HG03097 (cell line): ENCODE results near the gene ILKAP.

Source experiments
- ATAC-seq: cut with Tn5 transposase; IDR thresholded peaks from one replicate; pipeline ENCODE4 v1.9.1; 2021; ENCODE audit not compliant: unreplicated experiment, low FRiP score

Gene ILKAP

DNA sequence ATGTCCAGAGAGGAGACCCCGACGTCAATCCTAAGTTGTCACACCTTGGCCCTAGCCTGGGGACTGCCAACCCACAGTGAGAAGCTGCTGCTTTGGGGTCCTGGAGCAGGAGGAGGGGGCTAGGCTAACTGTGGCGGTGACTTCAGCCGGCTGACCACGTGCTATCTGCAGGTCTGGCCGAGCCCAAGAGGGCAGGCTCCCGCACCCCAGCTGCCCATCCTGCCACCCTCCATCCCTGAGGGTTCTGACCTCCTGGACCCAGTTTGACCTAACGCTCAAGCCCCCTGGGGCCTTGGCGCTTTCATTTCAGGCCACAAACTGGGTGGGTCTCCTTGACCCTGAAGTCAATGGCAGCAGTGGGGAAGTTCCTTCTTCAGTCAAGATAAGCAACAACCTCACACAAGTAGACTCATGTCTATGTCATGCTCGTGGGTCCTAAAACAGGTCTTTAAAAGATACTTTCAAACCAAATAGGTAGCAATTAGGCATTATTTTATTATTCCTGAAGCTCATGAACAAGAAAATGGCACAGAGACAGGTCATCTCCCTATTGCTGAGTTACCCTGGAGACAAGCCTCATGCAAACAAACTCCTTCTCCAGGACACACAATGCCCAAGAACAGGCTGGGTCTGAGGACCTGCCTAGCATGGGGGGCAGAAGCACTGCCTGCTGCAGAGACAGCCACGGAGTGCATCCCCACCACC is 34.1 kb upstream of the ILKAP start:
- ATAC-seq, result no peak

DNA sequence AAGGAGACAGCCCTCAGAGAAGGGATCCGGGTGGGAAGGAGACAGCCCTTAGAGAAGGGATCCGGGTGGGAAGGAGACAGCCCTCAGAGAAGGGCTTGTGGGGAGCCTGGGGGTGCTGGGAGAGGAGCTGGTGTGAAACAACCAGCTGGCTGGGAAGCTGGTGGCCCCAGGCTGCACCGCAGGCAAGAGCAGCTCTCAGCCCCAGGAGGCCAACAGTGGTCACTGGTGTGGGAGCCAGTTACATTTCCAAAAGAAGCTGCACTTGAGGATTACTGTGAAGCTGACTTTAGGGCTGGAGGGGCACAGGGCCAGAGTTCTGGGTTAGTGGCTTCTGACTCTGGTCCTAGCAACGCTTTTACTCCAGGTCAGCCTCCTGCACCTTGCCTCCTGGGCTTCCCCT is 33.1 kb upstream of the ILKAP start:
- ATAC-seq, result no peak

DNA sequence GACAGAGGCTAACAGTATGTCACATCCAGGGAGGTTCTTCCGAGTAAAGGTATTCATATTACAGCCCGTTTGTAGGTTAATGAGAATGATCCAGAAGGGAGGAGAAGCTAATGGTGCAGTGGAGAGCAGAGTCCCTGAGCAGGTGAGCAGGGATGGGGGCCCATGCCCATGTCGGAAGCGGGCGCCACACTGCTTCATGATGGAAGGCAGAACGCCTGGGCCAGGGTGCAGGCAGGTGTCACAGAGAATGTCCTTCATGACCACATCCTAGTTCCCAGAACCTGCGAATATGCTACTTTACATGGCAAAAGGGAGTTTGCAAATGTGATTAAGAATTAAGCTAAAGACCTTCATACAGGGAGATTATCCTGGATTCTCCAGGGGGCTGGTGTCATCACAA is 32.4 kb upstream of the ILKAP start:
- no peak for ATAC-seq

DNA sequence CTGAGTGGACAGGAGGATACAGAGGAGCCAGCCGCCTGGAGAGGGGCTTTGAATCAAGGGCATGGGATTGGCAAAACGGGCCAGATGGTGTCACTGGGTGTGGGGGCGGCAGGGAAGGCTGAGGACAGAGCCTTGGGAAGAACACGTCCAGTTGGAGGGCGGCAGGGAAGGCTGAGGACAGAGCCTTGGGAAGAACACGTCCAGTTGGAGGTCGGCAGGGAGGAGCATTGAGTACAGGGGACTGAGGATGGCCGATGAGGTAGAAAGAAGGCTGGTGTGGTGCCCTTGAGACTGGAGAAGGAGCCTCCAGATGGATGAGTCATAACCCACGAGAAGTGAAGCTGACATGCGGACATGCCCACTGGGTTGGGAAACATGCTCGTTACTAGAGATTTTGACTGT is 31.8 kb upstream of the ILKAP start:
- no peak for ATAC-seq

DNA sequence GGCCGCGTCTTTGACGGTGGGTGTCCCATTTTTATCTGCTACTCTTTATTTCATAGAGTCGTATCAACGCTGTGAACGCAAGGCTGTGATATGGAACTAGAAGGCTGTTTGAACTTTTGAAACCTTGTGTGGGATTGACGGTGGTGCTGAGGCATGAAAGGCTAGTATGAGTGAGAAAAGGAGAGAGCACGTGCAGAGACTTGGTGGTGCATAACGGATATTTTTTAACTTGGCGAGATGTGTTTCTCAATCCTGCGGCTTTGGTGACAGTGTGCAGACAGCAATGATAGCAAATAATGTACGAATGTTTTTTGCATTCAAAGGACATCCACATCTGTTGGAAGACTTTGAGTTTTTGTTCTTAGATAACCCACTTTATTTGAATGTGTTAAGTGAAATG is 30.1 kb upstream of the ILKAP start:
- ATAC-seq, result no peak

DNA sequence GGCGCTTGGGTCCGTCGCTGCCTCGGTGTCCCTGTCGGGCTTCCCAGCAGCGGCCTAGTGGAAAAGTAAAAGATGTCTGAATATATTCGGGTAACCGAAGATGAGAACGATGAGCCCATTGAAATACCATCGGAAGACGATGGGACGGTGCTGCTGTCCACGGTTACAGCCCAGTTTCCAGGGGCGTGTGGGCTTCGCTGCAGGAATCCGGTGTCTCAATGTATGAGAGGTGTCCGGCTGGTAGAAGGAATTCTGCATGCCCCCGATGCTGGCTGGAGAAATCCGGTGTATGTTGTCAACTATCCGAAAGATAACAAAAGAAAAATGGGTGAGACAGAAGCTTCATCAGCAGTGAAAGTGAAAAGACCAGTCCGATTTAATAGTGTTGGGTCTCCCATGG is 28.3 kb upstream of the ILKAP start:
- ATAC-seq, result no peak

DNA sequence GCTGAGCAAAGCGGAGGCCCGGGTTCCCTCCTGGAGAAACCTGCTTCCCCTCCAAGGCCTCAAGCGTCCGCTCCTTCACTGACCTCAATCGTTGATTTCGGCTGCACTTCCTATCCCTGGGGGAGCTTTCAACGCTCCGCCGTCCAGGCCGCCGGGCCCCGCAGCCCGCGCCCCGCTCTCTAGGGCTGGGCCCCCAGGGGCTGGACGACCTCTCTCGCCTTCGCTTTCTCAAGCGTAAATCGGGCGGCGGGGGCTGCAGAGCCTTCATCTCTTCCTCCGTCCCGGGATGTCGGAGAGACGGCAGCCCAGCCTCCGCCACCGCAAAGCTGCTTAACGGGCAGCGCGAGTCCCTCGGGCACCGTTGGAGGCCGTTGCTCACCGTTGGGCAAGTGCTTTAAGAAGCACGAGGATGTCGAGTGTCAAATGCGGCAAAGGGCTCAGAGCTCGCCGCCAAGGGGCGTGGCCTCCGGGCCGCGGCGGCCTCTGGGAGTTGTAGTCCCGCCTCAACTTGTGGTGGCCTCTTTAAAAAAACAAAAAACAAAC is 27.8 kb upstream of the ILKAP start:
- no peak for ATAC-seq

- no peak for ATAC-seq
These were observed 27.2 kb upstream of the ILKAP start for GRCh38 chr2:238230699-238231098.

DNA sequence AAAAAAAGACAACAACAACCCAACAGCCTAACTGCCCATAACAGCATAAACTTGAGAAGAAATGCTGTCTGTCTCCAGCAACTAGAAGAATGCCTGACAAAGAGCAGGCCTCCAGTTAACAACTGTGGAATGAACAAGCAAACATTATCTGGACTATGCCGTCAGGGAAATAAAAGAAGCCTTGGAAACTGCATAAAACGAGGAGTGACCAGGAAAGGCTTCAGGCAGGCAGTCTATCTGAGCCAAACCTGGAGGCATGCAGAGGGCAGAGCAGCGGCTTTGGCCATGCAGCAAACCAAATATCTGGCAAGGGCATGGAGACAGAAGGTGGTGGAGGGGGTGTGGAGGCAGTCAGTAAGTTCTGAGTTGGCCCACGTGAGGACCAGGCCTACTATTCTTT is 25.2 kb upstream of the ILKAP start:
- ATAC-seq, result no peak

DNA sequence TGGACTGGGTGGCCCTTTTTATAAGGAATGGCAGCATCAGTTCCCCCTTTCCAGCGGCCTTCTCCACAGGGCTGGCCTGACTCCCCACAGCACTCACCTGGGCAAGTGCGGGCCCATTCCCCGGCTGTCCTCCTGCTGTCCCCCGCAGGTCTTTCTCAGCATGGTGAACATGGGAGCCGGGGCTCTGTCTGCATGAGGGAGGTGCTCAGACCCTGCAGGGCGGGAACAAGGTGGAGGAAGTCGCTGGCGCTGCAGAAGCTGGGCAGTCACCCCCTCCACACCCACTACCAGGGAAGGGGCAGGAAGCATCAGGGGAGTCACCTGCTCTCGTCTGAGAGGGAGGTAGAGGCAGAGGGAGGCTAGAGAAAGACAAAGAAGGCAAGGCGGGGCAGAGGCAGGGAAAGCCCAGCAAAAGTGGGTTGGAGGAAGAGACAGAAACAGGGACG is 24.1 kb upstream of the ILKAP start:
- ATAC-seq, result no peak

GRCh38 chr2:238226698-238227586 is 23.4 kb upstream of the ILKAP start:
- no peak for ATAC-seq

- ATAC-seq, result no peak
These were observed 22.6 kb upstream of the ILKAP start for GRCh38 chr2:238225911-238226697.

DNA sequence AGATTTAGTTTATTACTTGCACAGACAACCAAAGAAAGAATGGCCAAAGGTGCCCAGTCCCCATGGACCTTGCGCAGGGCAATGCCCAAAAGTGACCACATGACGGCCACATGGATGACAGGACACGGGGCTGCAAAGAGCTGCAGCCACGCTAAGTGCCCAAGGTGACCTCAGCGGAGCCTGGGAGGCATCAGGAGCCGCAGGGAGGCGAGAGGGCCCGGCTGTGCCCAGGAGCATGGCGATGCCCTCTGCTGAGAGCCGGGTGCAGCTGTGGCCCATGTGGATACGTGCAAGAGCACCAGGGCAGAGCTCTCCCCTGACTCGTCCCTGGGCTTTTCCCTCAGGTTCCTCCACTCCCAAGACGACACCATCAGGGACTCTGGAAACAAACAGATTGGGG is 21.6 kb upstream of the ILKAP start:
- no peak for ATAC-seq

DNA sequence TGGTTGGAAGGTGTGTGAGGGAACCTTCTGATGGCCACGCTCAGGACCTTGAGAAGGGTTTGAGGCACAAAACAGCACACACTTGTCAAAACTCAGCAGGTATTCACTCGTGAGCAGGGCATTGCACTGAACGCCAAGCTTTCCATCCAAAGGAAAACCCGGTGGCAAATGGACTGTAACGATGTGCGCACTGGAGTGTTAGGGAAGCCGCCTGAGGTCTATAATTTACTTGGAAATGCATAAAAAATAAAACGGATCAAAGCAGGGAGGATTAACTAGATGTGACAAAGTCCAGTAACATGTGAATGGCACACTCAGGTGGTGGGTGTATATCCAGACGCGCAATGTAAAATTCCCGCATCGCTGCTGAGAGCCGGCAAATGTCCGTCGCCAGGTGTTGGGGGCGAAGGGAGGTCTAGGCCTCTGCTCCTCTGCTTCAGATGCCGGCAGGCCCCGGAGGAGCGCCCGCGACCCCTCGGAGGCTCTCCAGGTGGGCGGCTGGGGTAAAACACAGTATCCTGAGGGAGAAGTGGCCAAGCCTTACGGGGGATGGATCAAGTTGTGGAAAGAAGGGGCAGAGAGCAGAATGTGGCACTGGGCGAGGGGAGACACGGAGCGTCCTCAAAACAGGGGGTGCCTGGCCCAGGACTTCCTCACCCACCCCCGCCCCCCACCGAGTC is 21.0 kb upstream of the ILKAP start:
- ATAC-seq, result no peak

- no peak for ATAC-seq
These were observed 17.5 kb upstream of the ILKAP start for GRCh38 chr2:238220892-238221521.

DNA sequence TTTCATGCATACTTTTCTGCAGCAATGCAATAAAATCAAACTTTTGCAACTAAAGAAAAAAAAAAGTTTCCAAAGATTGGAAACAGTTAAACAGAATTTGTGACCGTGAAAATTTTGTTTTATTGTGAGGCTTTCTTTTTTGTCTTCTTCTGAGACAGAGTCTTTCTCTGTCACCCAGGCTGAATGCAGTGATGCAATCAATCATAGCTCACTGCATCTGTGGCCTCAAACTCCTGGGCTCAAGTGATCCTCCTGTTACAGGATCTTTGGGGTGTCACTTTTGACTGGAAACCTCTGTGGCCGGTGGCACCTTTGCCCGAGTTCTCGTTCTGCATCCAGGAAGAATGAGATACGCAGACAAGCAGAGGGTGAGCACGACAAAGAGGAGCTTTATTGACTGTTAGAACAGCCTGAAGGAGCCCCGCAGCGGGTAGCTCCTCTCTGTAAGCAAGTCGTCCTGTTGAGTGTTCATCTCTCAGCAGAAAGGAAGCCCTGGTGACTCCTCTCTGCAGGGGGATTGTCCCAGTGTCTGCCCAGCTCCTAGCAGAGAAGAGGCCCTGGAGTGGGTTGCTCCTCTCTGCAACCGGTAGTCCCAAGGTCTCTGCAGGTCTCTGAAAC is 16.9 kb upstream of the ILKAP start:
- ATAC-seq, result no peak

- ATAC-seq, result no peak
These were observed 13.2 kb upstream of the ILKAP start for GRCh38 chr2:238216651-238217184.

DNA sequence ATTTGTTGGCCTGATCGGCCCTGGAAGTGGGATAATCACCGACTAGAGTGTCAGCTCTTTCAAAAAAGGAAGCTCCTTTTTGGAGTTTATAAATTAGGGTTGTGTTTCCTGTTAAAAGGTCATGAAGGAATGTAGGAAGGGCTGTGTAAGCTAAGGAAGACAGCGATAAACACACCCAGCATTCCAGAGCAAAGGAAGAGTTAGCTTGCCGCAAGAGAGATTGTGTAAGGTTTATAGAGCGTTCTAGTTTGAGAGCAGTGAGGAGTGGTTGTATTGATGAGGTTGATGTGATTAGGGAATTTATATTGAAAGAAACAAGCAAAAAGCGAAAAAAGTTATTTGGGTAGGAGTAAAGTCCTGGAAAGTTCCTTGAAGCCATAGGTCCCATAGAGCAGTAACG is 3.5 kb upstream of the ILKAP start:
- no peak for ATAC-seq

- peak; percentile 10 for ATAC-seq
These were observed 633 bp upstream of the ILKAP start for GRCh38 chr2:238203973-238204683.
